ENCODE measurements around the gene CTAGE8. TPM values are rescaled to one million over a fixed set of nuclear protein-coding genes. Genes with fewer than 3 reads are reported as not detected.
"Not testable (repeated sequence)": the region's sequence is repeated elsewhere in the genome, so short reads cannot be mapped to it uniquely, and the experiment has no call there.

The CTAGE8 gene
- total and polyA plus RNA-seq, 2 donors (not counting 3 experiments of a cell fraction or from before 2014, with no cell fraction given): 0.03 to 0.49 TPM

DNA sequence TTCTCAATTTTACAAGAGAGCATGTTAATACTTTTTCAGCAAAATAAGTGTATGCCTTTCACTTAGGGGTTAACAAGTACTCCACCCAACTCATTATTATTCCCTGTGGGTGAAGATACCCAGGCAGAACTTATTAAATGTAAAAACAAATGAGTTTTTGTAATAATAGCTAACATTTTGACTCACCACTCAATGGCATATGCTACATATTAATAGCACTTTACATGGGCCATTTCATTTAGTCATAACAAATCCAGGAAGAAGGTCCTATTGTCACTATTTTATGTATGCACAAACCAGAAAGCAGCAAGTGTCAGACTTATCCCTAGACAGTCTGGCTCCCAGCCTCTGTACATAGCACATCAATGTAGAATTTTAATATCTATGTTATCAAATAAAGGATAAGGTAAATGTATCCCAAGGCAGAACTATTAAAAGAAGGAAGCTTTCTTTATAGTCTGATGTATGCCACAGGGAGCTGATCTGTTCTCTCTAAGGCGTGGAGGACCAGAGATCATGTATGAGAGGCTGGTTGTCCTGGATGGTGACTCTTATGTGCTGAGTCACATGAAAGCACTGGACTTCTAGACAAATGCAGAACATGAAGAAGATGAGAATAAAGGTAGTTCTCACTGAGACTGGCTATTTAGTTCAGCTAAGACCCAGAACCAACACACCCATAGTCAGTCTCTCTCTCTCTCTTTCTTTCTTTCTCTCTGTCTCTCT is 33.7 kb upstream of the CTAGE8 start:
- H2AFZ ChIP-seq (ENCODE audit: low read depth, low read length); H3K4me1 ChIP-seq (ENCODE audit: control insufficient read depth, extremely low read depth, insufficient read depth, low read length); intact Hi-C loops (cut with micrococcal nuclease); H3K9ac ChIP-seq (replicated peaks; ENCODE audit: extremely low read depth, insufficient read depth, low read length); BruUV-seq (replicated peaks); POLR2A ChIA-PET; H3K4me2 ChIP-seq (ENCODE audit: insufficient read depth, low read length); H3K9me1 ChIP-seq (replicated peaks; ENCODE audit: control insufficient read depth, extremely low read depth, insufficient read depth, low read length); H3K36me3 ChIP-seq (ENCODE audit: control insufficient read depth in 2 of 2, extremely low read depth in 1 of 2, insufficient read depth in 2 of 2, low read length in 2 of 2); H4K20me1 ChIP-seq (replicated peaks; ENCODE audit: control insufficient read depth, extremely low read depth, insufficient read depth, low read length); H3K9me3 ChIP-seq (replicated peaks; ENCODE audit: control insufficient read depth, insufficient read depth, low read length); H3K27me3 ChIP-seq (ENCODE audit: control insufficient read depth in 2 of 2, insufficient read depth in 2 of 2, low read length in 2 of 2); H3K79me2 ChIP-seq (ENCODE audit: control insufficient read depth, insufficient read depth, low read length); dilution Hi-C loops (cut with MboI; ENCODE audit: extremely low pct_ligation_motif_present, low sequenced_read_pairs); FAIRE-seq; H3K4me3 ChIP-seq (replicated peaks in 1 of 3; ENCODE audit: insufficient read depth in 1 of 3, low read depth in 1 of 3, low read length in 3 of 3); CTCF ChIA-PET; H3K27ac ChIP-seq (ENCODE audit: insufficient read depth, low read depth, low read length): not testable (repeated sequence)
- peak; percentile 0 for DNase-seq (ENCODE audit: low read depth, low spot score)

DNA sequence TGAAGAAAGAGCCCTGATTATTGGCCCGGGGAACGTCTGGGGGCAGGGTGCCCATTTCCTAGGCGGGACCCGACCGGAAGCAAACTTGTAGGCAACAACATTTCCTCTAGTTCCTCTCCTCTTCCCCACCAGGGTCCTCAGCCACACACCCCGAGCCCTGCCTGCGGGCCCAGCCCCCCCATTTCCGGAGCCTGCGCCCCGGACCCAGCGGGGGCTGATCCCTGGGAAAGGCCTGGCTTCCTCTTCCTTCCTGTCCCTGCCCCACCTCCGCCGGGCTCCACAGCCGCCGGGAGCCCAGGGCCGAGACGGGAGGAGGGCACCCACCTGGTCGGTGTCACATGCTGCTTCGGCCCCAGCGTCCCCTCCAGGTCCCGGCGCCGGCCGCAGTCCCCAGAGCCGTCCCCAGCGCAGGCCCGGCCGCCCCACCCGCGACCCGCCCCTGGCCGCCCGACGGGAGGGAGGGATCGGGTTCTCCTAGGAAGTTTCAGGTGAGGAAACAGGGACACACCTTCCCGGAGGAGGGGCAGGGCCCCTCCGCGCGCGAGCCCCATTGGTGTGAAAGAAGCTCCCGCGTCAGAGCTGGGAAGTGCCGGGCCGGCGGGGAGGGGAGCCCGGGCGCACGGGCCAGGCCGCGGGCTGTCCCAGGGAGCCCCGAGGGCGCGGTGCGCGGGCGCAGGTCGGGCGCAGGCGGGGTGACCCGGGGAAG is 24.9 kb upstream of the CTAGE8 start:
- H4K20me1 ChIP-seq (replicated peaks; ENCODE audit: control insufficient read depth, extremely low read depth, insufficient read depth, low read length); H3K27me3 ChIP-seq (ENCODE audit: control insufficient read depth in 2 of 2, insufficient read depth in 2 of 2, low read length in 2 of 2); POLR2A ChIA-PET; DNase-seq (ENCODE audit: low read depth, low spot score); FAIRE-seq; CTCF ChIA-PET; H3K27ac ChIP-seq (ENCODE audit: insufficient read depth, low read depth, low read length); H3K36me3 ChIP-seq (ENCODE audit: control insufficient read depth in 2 of 2, extremely low read depth in 1 of 2, insufficient read depth in 2 of 2, low read length in 2 of 2); H3K9me3 ChIP-seq (replicated peaks; ENCODE audit: control insufficient read depth, insufficient read depth, low read length); H3K4me1 ChIP-seq (ENCODE audit: control insufficient read depth, extremely low read depth, insufficient read depth, low read length); H3K4me3 ChIP-seq (replicated peaks in 1 of 3; ENCODE audit: insufficient read depth in 1 of 3, low read depth in 1 of 3, low read length in 3 of 3); dilution Hi-C loops (cut with MboI; ENCODE audit: extremely low pct_ligation_motif_present, low sequenced_read_pairs); H3K79me2 ChIP-seq (ENCODE audit: control insufficient read depth, insufficient read depth, low read length); H3K4me2 ChIP-seq (ENCODE audit: insufficient read depth, low read length); BruUV-seq (replicated peaks); H2AFZ ChIP-seq (ENCODE audit: low read depth, low read length); H3K9me1 ChIP-seq (replicated peaks; ENCODE audit: control insufficient read depth, extremely low read depth, insufficient read depth, low read length); intact Hi-C loops (cut with micrococcal nuclease); H3K9ac ChIP-seq (replicated peaks; ENCODE audit: extremely low read depth, insufficient read depth, low read length): not testable (repeated sequence)

- H3K4me1 ChIP-seq (ENCODE audit: control insufficient read depth, extremely low read depth, insufficient read depth, low read length); H4K20me1 ChIP-seq (replicated peaks; ENCODE audit: control insufficient read depth, extremely low read depth, insufficient read depth, low read length); H3K36me3 ChIP-seq (ENCODE audit: control insufficient read depth in 2 of 2, extremely low read depth in 1 of 2, insufficient read depth in 2 of 2, low read length in 2 of 2); H3K79me2 ChIP-seq (ENCODE audit: control insufficient read depth, insufficient read depth, low read length); H3K4me3 ChIP-seq (replicated peaks in 1 of 3; ENCODE audit: insufficient read depth in 1 of 3, low read depth in 1 of 3, low read length in 3 of 3); H3K27ac ChIP-seq (ENCODE audit: insufficient read depth, low read depth, low read length); FAIRE-seq; H3K9ac ChIP-seq (replicated peaks; ENCODE audit: extremely low read depth, insufficient read depth, low read length); H3K9me1 ChIP-seq (replicated peaks; ENCODE audit: control insufficient read depth, extremely low read depth, insufficient read depth, low read length); DNase-seq (ENCODE audit: low read depth, low spot score); H3K9me3 ChIP-seq (replicated peaks; ENCODE audit: control insufficient read depth, insufficient read depth, low read length); dilution Hi-C loops (cut with MboI; ENCODE audit: extremely low pct_ligation_motif_present, low sequenced_read_pairs); intact Hi-C loops (cut with micrococcal nuclease); BruUV-seq (replicated peaks); H3K4me2 ChIP-seq (ENCODE audit: insufficient read depth, low read length); POLR2A ChIA-PET; H2AFZ ChIP-seq (ENCODE audit: low read depth, low read length); H3K27me3 ChIP-seq (ENCODE audit: control insufficient read depth in 2 of 2, insufficient read depth in 2 of 2, low read length in 2 of 2); CTCF ChIA-PET: not testable (repeated sequence)
Measured at GRCh38 chr7:144292384-144293161, 23.5 kb upstream of the CTAGE8 start.

DNA sequence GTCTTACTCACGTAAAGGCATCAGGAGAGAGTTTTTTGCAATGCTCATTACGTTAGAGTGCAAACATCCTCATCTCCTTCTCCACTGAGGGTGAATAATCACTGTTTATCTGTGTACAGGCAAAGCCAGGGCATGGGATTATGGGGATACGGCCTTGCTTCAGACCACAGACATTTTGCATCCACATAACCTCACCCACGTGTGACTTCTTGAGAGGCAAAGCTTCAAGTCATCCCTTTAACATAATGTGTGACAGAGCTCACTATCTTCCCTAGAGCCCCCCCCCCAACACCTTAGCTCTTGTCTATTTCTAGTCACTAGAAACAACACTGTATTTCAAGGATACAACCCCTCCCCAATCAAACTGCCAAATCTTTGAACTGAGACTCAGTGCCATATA is 22.5 kb upstream of the CTAGE8 start:
- H3K36me3 ChIP-seq (ENCODE audit: control insufficient read depth in 2 of 2, extremely low read depth in 1 of 2, insufficient read depth in 2 of 2, low read length in 2 of 2); H3K9me1 ChIP-seq (replicated peaks; ENCODE audit: control insufficient read depth, extremely low read depth, insufficient read depth, low read length); H3K4me2 ChIP-seq (ENCODE audit: insufficient read depth, low read length); CTCF ChIA-PET; H3K9me3 ChIP-seq (replicated peaks; ENCODE audit: control insufficient read depth, insufficient read depth, low read length); H4K20me1 ChIP-seq (replicated peaks; ENCODE audit: control insufficient read depth, extremely low read depth, insufficient read depth, low read length); H3K27me3 ChIP-seq (ENCODE audit: control insufficient read depth in 2 of 2, insufficient read depth in 2 of 2, low read length in 2 of 2); intact Hi-C loops (cut with micrococcal nuclease); H3K4me1 ChIP-seq (ENCODE audit: control insufficient read depth, extremely low read depth, insufficient read depth, low read length); H3K79me2 ChIP-seq (ENCODE audit: control insufficient read depth, insufficient read depth, low read length); H3K27ac ChIP-seq (ENCODE audit: insufficient read depth, low read depth, low read length); H3K4me3 ChIP-seq (replicated peaks in 1 of 3; ENCODE audit: insufficient read depth in 1 of 3, low read depth in 1 of 3, low read length in 3 of 3); BruUV-seq (replicated peaks); H3K9ac ChIP-seq (replicated peaks; ENCODE audit: extremely low read depth, insufficient read depth, low read length); POLR2A ChIA-PET; FAIRE-seq; DNase-seq (ENCODE audit: low read depth, low spot score); dilution Hi-C loops (cut with MboI; ENCODE audit: extremely low pct_ligation_motif_present, low sequenced_read_pairs); H2AFZ ChIP-seq (ENCODE audit: low read depth, low read length): not testable (repeated sequence)

Data from endothelial cell of umbilical vein (primary cell).